ENCODE results near the gene PLEKHM1.

Gene PLEKHM1

GRCh38 chr17:45413498-45413923, 77.0 kb downstream of the PLEKHM1 start:
- TF ChIP-seq ZFX (IDR thresholded peaks at IDR 0.05) (no peak), CTCF (conservative IDR thresholded peaks at IDR 0.05) (no peak)
- H3K27ac ChIP-seq: no peak overlapping the region

GRCh38 chr17:45411348-45412105, 79.0 kb downstream of the PLEKHM1 start:
- TF ChIP-seq ZFX (IDR thresholded peaks at IDR 0.05): no peak
- no peak for TF ChIP-seq CTCF (conservative IDR thresholded peaks at IDR 0.05)
- no peak overlapping the region for H3K27ac ChIP-seq

- no peak overlapping the region for H3K27ac ChIP-seq
Measured at GRCh38 chr17:45410144-45411091, 80.1 kb downstream of the PLEKHM1 start.

GRCh38 chr17:45409659-45410076, 80.9 kb downstream of the PLEKHM1 start:
- no peak overlapping the region for H3K27ac ChIP-seq
- TF ChIP-seq ZFX (IDR thresholded peaks at IDR 0.05): no peak
- no peak for TF ChIP-seq CTCF (conservative IDR thresholded peaks at IDR 0.05)

More at GRCh38 chr17:45410144-45411091, 80.1 kb downstream of the PLEKHM1 start:
- TF ChIP-seq CTCF (conservative IDR thresholded peaks at IDR 0.05) (no peak), ZFX (IDR thresholded peaks at IDR 0.05) (no peak)

- TF ChIP-seq CTCF (conservative IDR thresholded peaks at IDR 0.05) (no peak), ZFX (IDR thresholded peaks at IDR 0.05) (no peak)
- H3K27ac ChIP-seq: no peak overlapping the region
Measured at GRCh38 chr17:45408611-45409421, 81.7 kb downstream of the PLEKHM1 start.

GRCh38 chr17:45406107-45406506, 84.4 kb downstream of the PLEKHM1 start:
- TF ChIP-seq ZFX (IDR thresholded peaks at IDR 0.05): no peak
- TF ChIP-seq CTCF (conservative IDR thresholded peaks at IDR 0.05): no peak
- no peak overlapping the region for H3K27ac ChIP-seq

All from C4-2B (cell line).